SK-N-SH treated with all-trans-retinoic acid at 6 μM for 48 hours (cell line): ENCODE measurements around the gene NMD3.

Source experiments
- ATAC-seq: fragments of 200-7000 bp; cut with Tn5 transposase; 3 replicates; pipeline ENCODE4 v1.9.1; 2020; ENCODE audit warnings: mild to moderate bottlenecking, moderate library complexity
- ARNTL ChIP-seq: fragments of 450-650 bp; formaldehyde crosslinking; IDR thresholded peaks from 2 replicates; pipeline ENCODE4 v1.5.0; 2020; ENCODE audit warnings: low read depth, mild to moderate bottlenecking, moderate library complexity, borderline replicate concordance
- BACH2 ChIP-seq: fragments of 250-450 bp; sonication (Bioruptor Pico); IDR thresholded peaks from 2 replicates; pipeline ENCODE4 v1.9.0; 2021; ENCODE audit warnings: mild to moderate bottlenecking, borderline replicate concordance
- CREB5 ChIP-seq: fragments of 250-450 bp; sonication (Bioruptor Pico); IDR thresholded peaks from 2 replicates; pipeline ENCODE4 v1.5.1; 2020; ENCODE audit warnings: low read depth, mild to moderate bottlenecking, moderate library complexity
- ESRRG ChIP-seq: fragments of 250-450 bp; sonication (Bioruptor Pico); IDR thresholded peaks from 2 replicates; pipeline ENCODE4 v1.6.1; 2021; ENCODE audit warnings: mild to moderate bottlenecking
- ISL1 ChIP-seq: fragments of 250-450 bp; sonication (Bioruptor Pico); IDR thresholded peaks from 2 replicates; pipeline ENCODE4 v2.1.2; 2022; ENCODE audit warnings: mild to moderate bottlenecking, moderate library complexity
- OSR1 ChIP-seq: fragments of 250-450 bp; sonication (Bioruptor Pico); IDR thresholded peaks from 2 replicates; pipeline ENCODE4 v1.8.0; 2022; ENCODE audit warnings: moderate library complexity, mild to moderate bottlenecking, inconsistent platforms
- PPARA ChIP-seq: fragments of 250-450 bp; sonication (Bioruptor Pico); IDR thresholded peaks from 2 replicates; pipeline ENCODE4 v1.5.0; 2020; ENCODE audit warnings: mild to moderate bottlenecking, borderline replicate concordance
- RARB ChIP-seq: fragments of 250-450 bp; sonication (Bioruptor Pico); IDR thresholded peaks from 2 replicates; pipeline ENCODE4 v1.8.0; 2021; ENCODE audit warnings: mild to moderate bottlenecking, moderate library complexity
- SNAI2 ChIP-seq: fragments of 250-450 bp; sonication (Bioruptor Pico); IDR thresholded peaks from 2 replicates; pipeline ENCODE4 v1.5.0; 2020; ENCODE audit warnings: mild to moderate bottlenecking, moderate library complexity
- TCF4 ChIP-seq: fragments of 250-450 bp; sonication (Bioruptor Pico); IDR thresholded peaks from 2 replicates; pipeline ENCODE4 v1.8.0; 2021; ENCODE audit warnings: mild to moderate bottlenecking, moderate library complexity, borderline replicate concordance
- TOX ChIP-seq: fragments of 250-450 bp; sonication (Bioruptor Pico); IDR thresholded peaks from 2 replicates; pipeline ENCODE4 v1.8.0; 2021; ENCODE audit warnings: mild to moderate bottlenecking, moderate library complexity, borderline replicate concordance
- ZC3H10 ChIP-seq: fragments of 250-450 bp; sonication (Bioruptor Pico); IDR thresholded peaks from 2 replicates; pipeline ENCODE4 v1.5.1; 2021; ENCODE audit warnings: mild to moderate bottlenecking, moderate library complexity
- ZFP3 ChIP-seq: fragments of 250-450 bp; sonication (Bioruptor Pico); IDR thresholded peaks from 2 replicates; pipeline ENCODE4 v1.5.0; 2020; ENCODE audit warnings: mild to moderate bottlenecking, moderate library complexity
- ZFP30 ChIP-seq: fragments of 450-650 bp; formaldehyde crosslinking; IDR thresholded peaks from 2 replicates; pipeline ENCODE4 v1.5.0; 2022; ENCODE audit warnings: mild to moderate bottlenecking, moderate library complexity
- ZNF565 ChIP-seq: fragments of 450-650 bp; formaldehyde crosslinking; conservative IDR thresholded peaks from 2 replicates; pipeline ENCODE4 v1.5.0; 2020; ENCODE audit warnings: low read depth, mild to moderate bottlenecking, moderate library complexity
- ZNF70 ChIP-seq: fragments of 450-650 bp; formaldehyde crosslinking; IDR thresholded peaks from 2 replicates; pipeline ENCODE4 v1.5.0; 2020; ENCODE audit warnings: mild to moderate bottlenecking, moderate library complexity
- ZNF8 ChIP-seq: fragments of 450-650 bp; formaldehyde crosslinking; IDR thresholded peaks from 2 replicates; pipeline ENCODE4 v1.5.0; 2020; ENCODE audit warnings: mild to moderate bottlenecking, moderate library complexity
- TF ChIP-seq, protein P1 (sequence below): fragments of 250-450 bp; sonication (Bioruptor Pico); IDR thresholded peaks from 2 replicates; pipeline ENCODE4 v1.5.1; 2021; ENCODE audit warnings: mild to moderate bottlenecking, moderate library complexity
- TF ChIP-seq, protein P2 (sequence below): fragments of 250-450 bp; sonication (Bioruptor Pico); IDR thresholded peaks from 2 replicates; pipeline ENCODE4 v1.5.0; 2020; ENCODE audit warnings: mild to moderate bottlenecking, moderate library complexity
- TF ChIP-seq, protein P3 (sequence below): fragments of 250-450 bp; sonication (Bioruptor Pico); IDR thresholded peaks from 2 replicates; pipeline ENCODE4 v1.8.0; 2020; ENCODE audit warnings: mild to moderate bottlenecking, moderate library complexity, borderline replicate concordance
- TF ChIP-seq, protein P4 (sequence below): fragments of 250-450 bp; sonication (Bioruptor Pico); IDR thresholded peaks from 2 replicates; pipeline ENCODE4 v1.8.0; 2021; ENCODE audit warnings: low read depth, mild to moderate bottlenecking, moderate library complexity, borderline replicate concordance

Gene NMD3

DNA sequence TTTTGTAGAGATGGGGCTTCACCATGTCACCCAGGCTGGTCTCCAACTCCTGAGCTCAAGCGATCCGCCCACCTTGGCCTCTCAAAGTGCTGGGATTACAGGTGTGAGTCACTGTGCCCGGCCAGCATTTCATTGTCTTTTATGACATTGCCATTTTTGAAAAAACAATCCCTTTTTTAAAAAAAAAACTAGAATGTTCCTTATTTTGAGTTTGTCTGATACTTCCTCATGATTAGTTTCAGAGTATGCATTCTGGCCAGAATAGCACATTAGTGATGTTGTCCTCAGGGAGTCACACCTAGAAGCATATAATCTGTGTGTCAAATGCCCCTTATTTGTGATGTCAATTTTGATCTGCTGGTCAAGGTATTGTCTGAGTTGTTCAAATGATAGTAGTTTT is 21.2 kb upstream of the NMD3 start:
- TF ChIP-seq ZNF70 (CRISPR knock-in tag) (no peak), PPARA (CRISPR knock-in tag) (no peak), ESRRG (CRISPR knock-in tag) (no peak), RARB (CRISPR knock-in tag) (no peak), OSR1 (CRISPR knock-in tag) (no peak), ZFP3 (CRISPR knock-in tag) (no peak)
- TF ChIP-seq, protein P1, sequence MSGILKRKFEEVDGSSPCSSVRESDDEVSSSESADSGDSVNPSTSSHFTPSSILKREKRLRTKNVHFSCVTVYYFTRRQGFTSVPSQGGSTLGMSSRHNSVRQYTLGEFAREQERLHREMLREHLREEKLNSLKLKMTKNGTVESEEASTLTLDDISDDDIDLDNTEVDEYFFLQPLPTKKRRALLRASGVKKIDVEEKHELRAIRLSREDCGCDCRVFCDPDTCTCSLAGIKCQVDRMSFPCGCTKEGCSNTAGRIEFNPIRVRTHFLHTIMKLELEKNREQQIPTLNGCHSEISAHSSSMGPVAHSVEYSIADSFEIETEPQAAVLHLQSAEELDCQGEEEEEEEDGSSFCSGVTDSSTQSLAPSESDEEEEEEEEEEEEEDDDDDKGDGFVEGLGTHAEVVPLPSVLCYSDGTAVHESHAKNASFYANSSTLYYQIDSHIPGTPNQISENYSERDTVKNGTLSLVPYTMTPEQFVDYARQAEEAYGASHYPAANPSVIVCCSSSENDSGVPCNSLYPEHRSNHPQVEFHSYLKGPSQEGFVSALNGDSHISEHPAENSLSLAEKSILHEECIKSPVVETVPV (CRISPR knock-in tag) = no peak
- no peak for ATAC-seq

DNA sequence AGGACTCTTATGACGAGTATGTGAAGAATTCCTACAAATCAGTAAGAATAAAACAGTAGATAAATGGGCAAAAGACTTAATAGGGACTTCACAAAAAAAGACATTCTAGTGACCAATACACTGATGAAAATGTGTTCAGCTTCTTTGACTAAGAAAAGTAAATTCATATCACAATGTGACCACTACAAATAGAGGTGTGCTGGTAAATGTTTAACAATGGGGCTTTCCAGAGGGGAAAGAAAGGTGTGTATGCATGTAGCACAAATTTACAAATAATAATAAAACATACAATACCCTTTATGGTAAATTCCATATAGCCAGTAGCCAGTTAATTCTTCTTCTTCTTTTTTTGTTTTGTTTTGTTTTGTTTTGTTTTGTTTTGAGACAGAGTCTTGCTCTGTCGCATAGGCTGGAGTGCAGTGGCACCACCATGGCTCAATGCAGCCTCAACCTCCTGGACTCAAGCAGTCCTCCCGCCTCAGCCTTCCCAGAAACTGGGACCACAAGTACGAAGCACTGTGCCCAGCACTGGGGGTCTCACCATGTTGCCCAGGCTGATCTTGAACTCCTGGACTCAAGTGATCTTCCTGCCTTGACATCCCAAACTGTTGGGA is 17.5 kb upstream of the NMD3 start:
- no peak for ATAC-seq
- TF ChIP-seq ZNF8 (CRISPR knock-in tag) = no peak
- TF ChIP-seq, protein P2, sequence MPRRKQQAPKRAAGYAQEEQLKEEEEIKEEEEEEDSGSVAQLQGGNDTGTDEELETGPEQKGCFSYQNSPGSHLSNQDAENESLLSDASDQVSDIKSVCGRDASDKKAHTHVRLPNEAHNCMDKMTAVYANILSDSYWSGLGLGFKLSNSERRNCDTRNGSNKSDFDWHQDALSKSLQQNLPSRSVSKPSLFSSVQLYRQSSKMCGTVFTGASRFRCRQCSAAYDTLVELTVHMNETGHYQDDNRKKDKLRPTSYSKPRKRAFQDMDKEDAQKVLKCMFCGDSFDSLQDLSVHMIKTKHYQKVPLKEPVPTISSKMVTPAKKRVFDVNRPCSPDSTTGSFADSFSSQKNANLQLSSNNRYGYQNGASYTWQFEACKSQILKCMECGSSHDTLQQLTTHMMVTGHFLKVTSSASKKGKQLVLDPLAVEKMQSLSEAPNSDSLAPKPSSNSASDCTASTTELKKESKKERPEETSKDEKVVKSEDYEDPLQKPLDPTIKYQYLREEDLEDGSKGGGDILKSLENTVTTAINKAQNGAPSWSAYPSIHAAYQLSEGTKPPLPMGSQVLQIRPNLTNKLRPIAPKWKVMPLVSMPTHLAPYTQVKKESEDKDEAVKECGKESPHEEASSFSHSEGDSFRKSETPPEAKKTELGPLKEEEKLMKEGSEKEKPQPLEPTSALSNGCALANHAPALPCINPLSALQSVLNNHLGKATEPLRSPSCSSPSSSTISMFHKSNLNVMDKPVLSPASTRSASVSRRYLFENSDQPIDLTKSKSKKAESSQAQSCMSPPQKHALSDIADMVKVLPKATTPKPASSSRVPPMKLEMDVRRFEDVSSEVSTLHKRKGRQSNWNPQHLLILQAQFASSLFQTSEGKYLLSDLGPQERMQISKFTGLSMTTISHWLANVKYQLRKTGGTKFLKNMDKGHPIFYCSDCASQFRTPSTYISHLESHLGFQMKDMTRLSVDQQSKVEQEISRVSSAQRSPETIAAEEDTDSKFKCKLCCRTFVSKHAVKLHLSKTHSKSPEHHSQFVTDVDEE (CRISPR knock-in tag) = no peak
- no peak for TF ChIP-seq ZNF70 (CRISPR knock-in tag)
- no peak for TF ChIP-seq ZFP30 (CRISPR knock-in tag)
- TF ChIP-seq SNAI2 (CRISPR knock-in tag) = no peak
- TF ChIP-seq BACH2 (CRISPR knock-in tag) = no peak
- no peak for TF ChIP-seq ZFP3 (CRISPR knock-in tag)
- TF ChIP-seq, protein P3, sequence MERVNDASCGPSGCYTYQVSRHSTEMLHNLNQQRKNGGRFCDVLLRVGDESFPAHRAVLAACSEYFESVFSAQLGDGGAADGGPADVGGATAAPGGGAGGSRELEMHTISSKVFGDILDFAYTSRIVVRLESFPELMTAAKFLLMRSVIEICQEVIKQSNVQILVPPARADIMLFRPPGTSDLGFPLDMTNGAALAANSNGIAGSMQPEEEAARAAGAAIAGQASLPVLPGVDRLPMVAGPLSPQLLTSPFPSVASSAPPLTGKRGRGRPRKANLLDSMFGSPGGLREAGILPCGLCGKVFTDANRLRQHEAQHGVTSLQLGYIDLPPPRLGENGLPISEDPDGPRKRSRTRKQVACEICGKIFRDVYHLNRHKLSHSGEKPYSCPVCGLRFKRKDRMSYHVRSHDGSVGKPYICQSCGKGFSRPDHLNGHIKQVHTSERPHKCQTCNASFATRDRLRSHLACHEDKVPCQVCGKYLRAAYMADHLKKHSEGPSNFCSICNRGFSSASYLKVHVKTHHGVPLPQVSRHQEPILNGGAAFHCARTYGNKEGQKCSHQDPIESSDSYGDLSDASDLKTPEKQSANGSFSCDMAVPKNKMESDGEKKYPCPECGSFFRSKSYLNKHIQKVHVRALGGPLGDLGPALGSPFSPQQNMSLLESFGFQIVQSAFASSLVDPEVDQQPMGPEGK (CRISPR knock-in tag) = no peak
- TF ChIP-seq, protein P4, sequence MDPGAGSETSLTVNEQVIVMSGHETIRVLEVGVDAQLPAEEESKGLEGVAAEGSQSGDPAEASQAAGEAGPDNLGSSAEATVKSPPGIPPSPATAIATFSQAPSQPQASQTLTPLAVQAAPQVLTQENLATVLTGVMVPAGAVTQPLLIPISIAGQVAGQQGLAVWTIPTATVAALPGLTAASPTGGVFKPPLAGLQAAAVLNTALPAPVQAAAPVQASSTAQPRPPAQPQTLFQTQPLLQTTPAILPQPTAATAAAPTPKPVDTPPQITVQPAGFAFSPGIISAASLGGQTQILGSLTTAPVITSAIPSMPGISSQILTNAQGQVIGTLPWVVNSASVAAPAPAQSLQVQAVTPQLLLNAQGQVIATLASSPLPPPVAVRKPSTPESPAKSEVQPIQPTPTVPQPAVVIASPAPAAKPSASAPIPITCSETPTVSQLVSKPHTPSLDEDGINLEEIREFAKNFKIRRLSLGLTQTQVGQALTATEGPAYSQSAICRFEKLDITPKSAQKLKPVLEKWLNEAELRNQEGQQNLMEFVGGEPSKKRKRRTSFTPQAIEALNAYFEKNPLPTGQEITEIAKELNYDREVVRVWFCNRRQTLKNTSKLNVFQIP = no peak
- TF ChIP-seq TOX (CRISPR knock-in tag) = no peak
- no peak for TF ChIP-seq CREB5
- no peak for TF ChIP-seq ARNTL
- no peak for TF ChIP-seq ESRRG (CRISPR knock-in tag)
- TF ChIP-seq, protein P1 (CRISPR knock-in tag) = no peak
- no peak for TF ChIP-seq ISL1 (CRISPR knock-in tag)
- no peak for TF ChIP-seq ZNF565
- TF ChIP-seq TCF4 (CRISPR knock-in tag) = no peak
- TF ChIP-seq ZC3H10 (CRISPR knock-in tag) = no peak
